Trophoblast cell (in vitro differentiated cells and primary cell): ENCODE measurements around the gene FRAS1.

Source experiments
- DNase-seq, 2 donors: peaks; one replicate each; pipeline ENCODE4 v3.0.0-alpha.2; 2016
- H2AFZ ChIP-seq: 2 replicates; pipeline ENCODE4 v1.6.1; 2013; ENCODE audit warnings: low read length, moderate library complexity, mild to moderate bottlenecking; ENCODE audit not compliant: insufficient read depth, poor library complexity
- H2AK5ac ChIP-seq: 2 replicates; pipeline ENCODE4 v1.6.1; 2013; ENCODE audit warnings: mild to moderate bottlenecking, low read length
- H2BK120ac ChIP-seq: 2 replicates; pipeline ENCODE4 v1.6.1; 2013; ENCODE audit warnings: low read length, mild to moderate bottlenecking, moderate library complexity; ENCODE audit not compliant: insufficient read depth, poor library complexity
- H2BK12ac ChIP-seq: 2 replicates; pipeline ENCODE4 v1.6.1; 2013; ENCODE audit warnings: mild to moderate bottlenecking, low read length, moderate library complexity
- H2BK5ac ChIP-seq: 2 replicates; pipeline ENCODE4 v1.6.1; 2013; ENCODE audit warnings: low read length, low read depth, moderate library complexity, mild to moderate bottlenecking; ENCODE audit not compliant: poor library complexity
- H3K14ac ChIP-seq: 2 replicates; pipeline ENCODE4 v1.6.1; 2013; ENCODE audit warnings: mild to moderate bottlenecking, low read length
- H3K18ac ChIP-seq: 2 replicates; pipeline ENCODE4 v1.6.1; 2013; ENCODE audit warnings: mild to moderate bottlenecking, low read length
- H3K23ac ChIP-seq: 2 replicates; pipeline ENCODE4 v1.6.1; 2013; ENCODE audit warnings: low read length
- H3K27ac ChIP-seq: 2 replicates; pipeline ENCODE4 v1.5.1; 2013; ENCODE audit warnings: low read depth, mild to moderate bottlenecking, inconsistent platforms, low read length, moderate library complexity
- H3K27me3 ChIP-seq: 2 replicates; pipeline ENCODE4 v1.6.1; 2013; ENCODE audit warnings: inconsistent platforms, mild to moderate bottlenecking, low read length, moderate library complexity; ENCODE audit not compliant: insufficient read depth
- H3K36me3 ChIP-seq, 2 experiments: 1 replicate in 1 of 2; 2 replicates in 1 of 2; pipeline ENCODE4 v1.6.1; 2013; ENCODE audit warnings: low read length in 2 of 2, mild to moderate bottlenecking in 2 of 2, moderate library complexity in 1 of 2; ENCODE audit not compliant: insufficient read depth in 2 of 2, control insufficient read depth in 1 of 2
- H3K4ac ChIP-seq: 2 replicates; pipeline ENCODE4 v1.6.1; 2013; ENCODE audit warnings: low read depth, mild to moderate bottlenecking, low read length, moderate library complexity
- H3K4me1 ChIP-seq, 2 experiments: 1 replicate in 1 of 2; 2 replicates in 1 of 2; pipeline ENCODE4 v1.6.1; 2013; ENCODE audit warnings: low read length in 2 of 2, mild to moderate bottlenecking in 2 of 2, moderate library complexity in 1 of 2; ENCODE audit not compliant: insufficient read depth in 2 of 2, control insufficient read depth in 1 of 2
- H3K4me2 ChIP-seq: 2 replicates; pipeline ENCODE4 v1.6.1; 2013; ENCODE audit warnings: inconsistent platforms, mild to moderate bottlenecking, low read length, moderate library complexity
- H3K4me3 ChIP-seq: 2 replicates; pipeline ENCODE4 v1.5.1; 2013; ENCODE audit warnings: mild to moderate bottlenecking, low read depth, low read length, inconsistent platforms
- H3K79me1 ChIP-seq: one replicate; pipeline ENCODE4 v1.6.1; 2013; ENCODE audit warnings: low read length
- H3K79me2 ChIP-seq: 2 replicates; pipeline ENCODE4 v1.6.1; 2013; ENCODE audit warnings: low read length, mild to moderate bottlenecking; ENCODE audit not compliant: control insufficient read depth, insufficient read depth, poor library complexity
- H3K9ac ChIP-seq: 2 replicates; pipeline ENCODE4 v1.6.1; 2013; ENCODE audit warnings: mild to moderate bottlenecking, low read length
- H3K9me3 ChIP-seq: 2 replicates; pipeline ENCODE4 v1.6.1; 2013; ENCODE audit warnings: low read depth, mild to moderate bottlenecking, control low read depth, inconsistent platforms, low read length; ENCODE audit not compliant: insufficient read depth
- H4K12ac ChIP-seq: 2 replicates; pipeline ENCODE4 v1.6.1; 2013; ENCODE audit warnings: low read depth, mild to moderate bottlenecking, low read length, moderate library complexity
- H4K8ac ChIP-seq: 2 replicates; pipeline ENCODE4 v1.6.1; 2013; ENCODE audit warnings: low read depth, mild to moderate bottlenecking, low read length, moderate library complexity
- H4K91ac ChIP-seq: one replicate; pipeline ENCODE4 v1.6.1; 2013; ENCODE audit warnings: low read depth, mild to moderate bottlenecking, low read length, moderate library complexity
- WGBS: extraction: QIAGEN DNeasy Blood & Tissue Kit; methylation state at CpG from one replicate; pipeline ENCODE4 v1.1.7; 2013; ENCODE audit warnings: missing lambda C conversion rate; ENCODE audit not compliant: insufficient read length, insufficient coverage; ENCODE audit errors: extremely low coverage; 5-methylcytosine and 5-hydroxymethylcytosine counted together

FRAS1 gene

DNA sequence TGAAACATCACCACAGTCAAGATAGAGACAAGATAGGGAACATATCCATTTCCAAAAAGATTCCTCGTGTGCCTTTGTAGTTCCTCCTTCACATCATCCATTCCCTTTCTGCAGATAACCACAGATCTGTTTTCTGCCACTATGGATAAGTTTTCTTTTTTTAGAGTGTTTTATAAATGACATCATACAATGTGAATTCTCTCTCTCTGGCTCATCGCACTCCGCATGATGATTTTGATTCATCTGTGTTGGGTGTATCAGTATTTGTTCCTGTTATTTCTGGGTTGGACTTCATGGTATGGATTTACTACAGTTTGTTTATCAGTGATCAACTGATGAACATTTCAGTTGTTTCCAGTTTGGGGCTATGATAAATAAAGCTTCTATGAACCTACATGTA is 471.2 kb downstream of the FRAS1 start:
- Histone ChIP-seq H2BK5ac (no peak overlapping the region), H2AK5ac (no peak overlapping the region), H2AFZ (no peak overlapping the region), H3K79me2 (no peaks in the 10 kb centered on the region), H2BK12ac (no peak overlapping the region), H3K14ac (no peak overlapping the region), H3K23ac (no peak overlapping the region), H4K91ac (no peak overlapping the region), H3K4me2 (no peak overlapping the region), H3K18ac (no peak overlapping the region), H3K4me1 (peaks cover 0 to 3% of the 10 kb centered on the region in 2 experiments), H3K9me3 (no peaks in the 10 kb centered on the region), H3K4ac (no peak overlapping the region), H3K27ac (no peak overlapping the region), H3K27me3 (no peaks in the 10 kb centered on the region), H4K8ac (no peak overlapping the region), H3K79me1 (no peaks in the 10 kb centered on the region), H3K9ac (no peak overlapping the region), H4K12ac (no peak overlapping the region), H3K4me3 (no peak overlapping the region), H3K36me3 (peaks cover 11 to 32% of the 10 kb centered on the region in 2 experiments), H2BK120ac (no peak overlapping the region)
- no CpG with 5 or more reads among the region's 3 CpGs for WGBS
- DNase-seq: no peak

DNA sequence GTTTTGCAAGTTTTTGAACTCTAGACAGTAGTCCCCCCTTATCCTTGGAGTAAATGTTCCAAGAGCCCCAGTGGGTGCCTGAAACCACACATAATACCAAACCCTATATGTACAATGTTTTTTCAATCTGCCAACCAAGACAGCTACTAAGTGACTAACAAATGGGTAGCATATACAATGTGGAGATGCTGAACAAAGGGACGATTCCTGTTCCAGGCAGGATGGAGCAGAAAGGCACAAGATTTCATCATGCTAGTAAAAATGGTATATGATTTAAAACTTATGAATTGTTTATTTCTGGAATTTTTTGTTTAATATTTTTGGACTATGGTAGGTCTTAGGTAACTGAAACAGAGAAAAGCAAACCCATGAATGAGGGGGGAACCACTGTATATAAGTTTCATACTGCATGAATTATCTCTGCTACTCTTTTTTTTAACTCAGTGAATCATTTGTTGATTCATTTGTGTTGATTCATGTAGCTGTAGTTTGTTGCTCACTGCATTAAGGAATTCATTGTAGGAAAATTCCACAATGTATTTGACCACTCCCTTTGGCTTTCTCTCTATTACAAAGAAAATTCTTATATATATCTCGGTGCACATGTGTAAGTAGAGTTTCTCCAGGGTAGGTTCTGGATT is 472.6 kb downstream of the FRAS1 start:
- DNase-seq: no peak
- no peak overlapping the region for H4K12ac ChIP-seq
- no peak overlapping the region for H3K4me2 ChIP-seq
- H4K91ac ChIP-seq: no peak overlapping the region
- peaks cover 11 to 32% of the 10 kb centered on the region in 2 experiments for H3K36me3 ChIP-seq
- H3K4me1 ChIP-seq: peaks cover 2 to 3% of the 10 kb centered on the region in 2 experiments
- no peak overlapping the region for H3K27ac ChIP-seq
- H3K4ac ChIP-seq: no peak overlapping the region
- no peak overlapping the region for H3K4me3 ChIP-seq
- H2AFZ ChIP-seq: no peak overlapping the region
- H2BK12ac ChIP-seq: no peak overlapping the region
- H3K79me1 ChIP-seq: no peaks in the 10 kb centered on the region
- no peak overlapping the region for H3K23ac ChIP-seq
- no peak overlapping the region for H3K14ac ChIP-seq
- H3K27me3 ChIP-seq: no peaks in the 10 kb centered on the region
- H3K18ac ChIP-seq: no peak overlapping the region
- no peak overlapping the region for H2BK120ac ChIP-seq
- H3K79me2 ChIP-seq: no peaks in the 10 kb centered on the region
- H2BK5ac ChIP-seq: no peak overlapping the region
- no CpG with 5 or more reads among the region's 2 CpGs for WGBS
- H3K9ac ChIP-seq: no peak overlapping the region
- H4K8ac ChIP-seq: no peak overlapping the region
- no peak overlapping the region for H2AK5ac ChIP-seq
- H3K9me3 ChIP-seq: no peaks in the 10 kb centered on the region

DNA sequence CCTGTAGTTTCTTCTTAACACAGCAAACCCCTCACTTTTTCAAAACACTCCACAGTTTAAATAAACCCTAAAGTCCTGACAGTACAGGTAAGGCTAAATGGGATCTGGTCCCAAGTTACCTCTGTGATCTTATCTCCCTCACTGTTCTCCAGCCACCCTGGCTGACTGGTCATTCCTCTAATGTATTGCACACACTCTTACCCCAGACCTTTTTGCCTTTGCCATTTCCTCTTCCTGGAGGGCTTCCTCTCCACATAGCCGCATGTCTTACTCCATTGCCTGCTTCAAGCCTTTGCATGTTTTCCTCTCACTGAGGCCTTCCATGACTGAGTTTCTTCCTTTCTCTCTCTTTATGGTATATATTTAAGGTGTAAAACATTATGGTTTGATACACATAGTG is 474.9 kb downstream of the FRAS1 start:
- H3K9me3 ChIP-seq: no peaks in the 10 kb centered on the region
- H4K8ac ChIP-seq: no peak overlapping the region
- WGBS: no CpG with 5 or more reads among the region's 1 CpG
- H3K4me3 ChIP-seq: no peak overlapping the region
- H2BK12ac ChIP-seq: no peak overlapping the region
- H3K36me3 ChIP-seq: peaks cover 7 to 30% of the 10 kb centered on the region in 2 experiments
- H3K23ac ChIP-seq: no peak overlapping the region
- H3K79me2 ChIP-seq: no peaks in the 10 kb centered on the region
- no peaks in the 10 kb centered on the region for H3K79me1 ChIP-seq
- H4K12ac ChIP-seq: no peak overlapping the region
- no peak overlapping the region for H3K9ac ChIP-seq
- H4K91ac ChIP-seq: no peak overlapping the region
- H3K27ac ChIP-seq: no peak overlapping the region
- H2AK5ac ChIP-seq: no peak overlapping the region
- no peak overlapping the region for H3K18ac ChIP-seq
- H3K4ac ChIP-seq: no peak overlapping the region
- no peak for DNase-seq
- H3K4me1 ChIP-seq: peaks cover 2 to 3% of the 10 kb centered on the region in 2 experiments
- no peak overlapping the region for H3K4me2 ChIP-seq
- H3K27me3 ChIP-seq: no peaks in the 10 kb centered on the region
- H2AFZ ChIP-seq: no peak overlapping the region
- H3K14ac ChIP-seq: no peak overlapping the region
- no peak overlapping the region for H2BK5ac ChIP-seq
- no peak overlapping the region for H2BK120ac ChIP-seq

DNA sequence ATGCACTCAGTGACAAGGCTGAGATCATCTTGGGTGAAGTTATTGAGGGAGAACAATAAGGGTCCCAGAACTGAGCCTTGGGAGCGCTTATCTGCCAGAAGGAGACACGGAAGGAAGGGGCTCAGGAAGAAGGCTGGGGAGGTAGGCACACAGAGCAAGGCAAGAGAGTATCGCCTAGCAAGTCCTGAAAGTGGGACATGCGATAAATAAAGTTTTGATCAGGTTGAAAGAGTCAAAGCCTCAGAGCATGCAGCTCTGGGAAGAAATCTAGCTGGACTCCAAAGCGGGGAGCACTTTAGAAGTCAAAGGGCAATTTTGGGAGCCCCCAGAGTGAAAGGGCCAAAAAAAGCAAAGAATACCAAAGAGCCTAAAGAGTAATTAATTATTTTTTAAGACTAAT is 476.7 kb downstream of the FRAS1 start:
- Histone ChIP-seq H3K23ac (peak overlapping the region; percentile 30), H4K12ac (no peak overlapping the region), H2BK120ac (peak overlapping the region; percentile 33), H4K91ac (no peak overlapping the region), H2BK5ac (no peak overlapping the region), H3K14ac (peak overlapping the region; percentile 21), H3K9ac (no peak overlapping the region), H3K4me3 (no peak overlapping the region), H3K79me1 (no peaks in the 10 kb centered on the region), H4K8ac (no peak overlapping the region), H2BK12ac (peak overlapping the region; percentile 90), H3K18ac (peak overlapping the region; percentile 74), H3K36me3 (peaks cover 7 to 24% of the 10 kb centered on the region in 2 experiments), H2AFZ (peak overlapping the region; percentile 23), H3K79me2 (no peaks in the 10 kb centered on the region), H3K27me3 (no peaks in the 10 kb centered on the region), H3K4me2 (no peak overlapping the region), H3K4ac (no peak overlapping the region), H3K27ac (no peak overlapping the region), H3K9me3 (no peaks in the 10 kb centered on the region), H3K4me1 (peaks cover 2 to 3% of the 10 kb centered on the region in 2 experiments), H2AK5ac (no peak overlapping the region)
- DNase-seq: no peak
- WGBS: no CpG with 5 or more reads among the region's 5 CpGs
